B cell (primary cell): ENCODE data around the gene RASSF4.

Source experiments
- CTCF ChIP-seq: fragments of 200-600 bp; IDR thresholded peaks from one replicate; pipeline ENCODE4 v1.8.0; 2022; ENCODE audit warnings: antibody characterized with exemption, mild to moderate bottlenecking
- EZH2 ChIP-seq: IDR thresholded peaks from 2 replicates; pipeline ENCODE4 v1.6.1; 2012; ENCODE audit warnings: borderline replicate concordance, low read depth, mild to moderate bottlenecking, moderate library complexity, low read length; ENCODE audit not compliant: insufficient read depth, poor library complexity, severe bottlenecking

- TF ChIP-seq CTCF: no peak
- TF ChIP-seq EZH2: no peak
These were observed 22.2 kb upstream of the RASSF4 start for GRCh38 chr10:44937196-44938005.
